IMR-90 (cell line): Measurements from ENCODE around the gene C10orf90.

Source experiments
- POLR2A ChIP-seq: IDR thresholded peaks from 2 replicates; pipeline ENCODE4 v1.6.1; 2012; ENCODE audit warnings: mild to moderate bottlenecking, low read depth, low read length
- TF ChIP-seq, protein P1 (sequence below): conservative IDR thresholded peaks from 2 replicates; pipeline ENCODE4 v1.5.1; 2012; ENCODE audit warnings: mild to moderate bottlenecking, low read depth, low read length, improper control_type of control experiment

DNA sequence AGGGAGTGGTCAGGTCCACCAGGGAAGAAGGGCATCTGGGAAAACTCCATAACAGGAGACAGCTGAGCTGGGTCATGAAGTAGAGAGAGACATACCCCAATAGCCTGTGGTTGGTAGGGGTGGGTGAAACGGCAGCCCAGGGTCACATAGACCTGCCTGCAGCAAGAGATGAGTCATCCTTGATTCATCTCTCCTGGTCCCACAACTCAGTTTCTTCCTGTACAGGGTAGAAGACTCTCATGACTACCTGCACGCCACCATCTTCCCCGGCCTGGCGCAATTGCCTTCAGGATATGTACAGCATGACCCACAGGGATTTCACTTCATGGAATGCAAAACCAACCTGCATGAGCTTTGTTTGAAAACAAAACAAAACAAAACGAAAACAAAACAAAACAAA is 237.1 kb downstream of the C10orf90 start:
- TF ChIP-seq POLR2A = no peak
- TF ChIP-seq, protein P1, sequence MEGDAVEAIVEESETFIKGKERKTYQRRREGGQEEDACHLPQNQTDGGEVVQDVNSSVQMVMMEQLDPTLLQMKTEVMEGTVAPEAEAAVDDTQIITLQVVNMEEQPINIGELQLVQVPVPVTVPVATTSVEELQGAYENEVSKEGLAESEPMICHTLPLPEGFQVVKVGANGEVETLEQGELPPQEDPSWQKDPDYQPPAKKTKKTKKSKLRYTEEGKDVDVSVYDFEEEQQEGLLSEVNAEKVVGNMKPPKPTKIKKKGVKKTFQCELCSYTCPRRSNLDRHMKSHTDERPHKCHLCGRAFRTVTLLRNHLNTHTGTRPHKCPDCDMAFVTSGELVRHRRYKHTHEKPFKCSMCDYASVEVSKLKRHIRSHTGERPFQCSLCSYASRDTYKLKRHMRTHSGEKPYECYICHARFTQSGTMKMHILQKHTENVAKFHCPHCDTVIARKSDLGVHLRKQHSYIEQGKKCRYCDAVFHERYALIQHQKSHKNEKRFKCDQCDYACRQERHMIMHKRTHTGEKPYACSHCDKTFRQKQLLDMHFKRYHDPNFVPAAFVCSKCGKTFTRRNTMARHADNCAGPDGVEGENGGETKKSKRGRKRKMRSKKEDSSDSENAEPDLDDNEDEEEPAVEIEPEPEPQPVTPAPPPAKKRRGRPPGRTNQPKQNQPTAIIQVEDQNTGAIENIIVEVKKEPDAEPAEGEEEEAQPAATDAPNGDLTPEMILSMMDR = no peak
